GM21576 (cell line): ENCODE data around the gene MIGA2.
"Not testable (repeated sequence)": the region's sequence is repeated elsewhere in the genome, so short reads cannot be mapped to it uniquely, and the experiment has no call there.

ENCODE experiments used
- ATAC-seq: cut with Tn5 transposase; IDR thresholded peaks from one replicate; pipeline ENCODE4 v1.9.1; 2021; ENCODE audit warnings: mild to moderate bottlenecking, moderate library complexity; ENCODE audit not compliant: unreplicated experiment

MIGA2 gene

GRCh38 chr9:129036241-129036922, at the start of gene MIGA2:
Gene MIGA2, plus strand, starts transcription at chr9:129036626. Its CDS starts 3,969 bp downstream, at chr9:129040595.
- peak; percentile 95 for ATAC-seq

GRCh38 chr9:128986671-128987070, 49.8 kb upstream of the MIGA2 start:
- no peak for ATAC-seq

- no peak for ATAC-seq
Observed at GRCh38 chr9:128987805-128988204, 48.6 kb upstream of the MIGA2 start.

- no peak for ATAC-seq
Observed at GRCh38 chr9:128992995-128993394, 43.4 kb upstream of the MIGA2 start.

- ATAC-seq = no peak
Observed at GRCh38 chr9:128995791-128996190, 40.6 kb upstream of the MIGA2 start.

- ATAC-seq = no peak
Observed at GRCh38 chr9:128998462-128998861, 38.0 kb upstream of the MIGA2 start.

- ATAC-seq = no peak
Observed at GRCh38 chr9:128999581-129000206, 36.7 kb upstream of the MIGA2 start.

GRCh38 chr9:129001504-129002325, 34.7 kb upstream of the MIGA2 start:
- no peak for ATAC-seq

- ATAC-seq = no peak
Observed at GRCh38 chr9:129002992-129003391, 33.4 kb upstream of the MIGA2 start.

GRCh38 chr9:129004173-129004572, 32.3 kb upstream of the MIGA2 start:
- ATAC-seq = not testable (repeated sequence)

GRCh38 chr9:129005336-129005997, 31.0 kb upstream of the MIGA2 start:
- ATAC-seq = no peak

- ATAC-seq = peak; percentile 51
Observed at GRCh38 chr9:129006328-129007034, 29.9 kb upstream of the MIGA2 start.

GRCh38 chr9:129007035-129007765, 29.2 kb upstream of the MIGA2 start:
- ATAC-seq = no peak

- ATAC-seq = no peak
Observed at GRCh38 chr9:129007766-129008468, 28.5 kb upstream of the MIGA2 start.

- no peak for ATAC-seq
Observed at GRCh38 chr9:129008469-129008965, 27.9 kb upstream of the MIGA2 start.

- no peak for ATAC-seq
Observed at GRCh38 chr9:129008986-129009583, 27.3 kb upstream of the MIGA2 start.

- ATAC-seq = no peak
Observed at GRCh38 chr9:129009584-129010141, 26.8 kb upstream of the MIGA2 start.

GRCh38 chr9:129010267-129010975, 26.0 kb upstream of the MIGA2 start:
- ATAC-seq = no peak
